ENCODE data around the gene PAWR. TPM values are rescaled to one million over a fixed set of nuclear protein-coding genes. Genes with fewer than 3 reads are reported as not detected.

PAWR gene, protein sequence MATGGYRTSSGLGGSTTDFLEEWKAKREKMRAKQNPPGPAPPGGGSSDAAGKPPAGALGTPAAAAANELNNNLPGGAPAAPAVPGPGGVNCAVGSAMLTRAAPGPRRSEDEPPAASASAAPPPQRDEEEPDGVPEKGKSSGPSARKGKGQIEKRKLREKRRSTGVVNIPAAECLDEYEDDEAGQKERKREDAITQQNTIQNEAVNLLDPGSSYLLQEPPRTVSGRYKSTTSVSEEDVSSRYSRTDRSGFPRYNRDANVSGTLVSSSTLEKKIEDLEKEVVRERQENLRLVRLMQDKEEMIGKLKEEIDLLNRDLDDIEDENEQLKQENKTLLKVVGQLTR
- total RNA-seq, result 4.9 and 6.2 TPM in 2 replicates

GRCh38 chr12:79690638-79691510 is at the start of gene PAWR:
Gene PAWR, minus strand, starts transcription at chr12:79690964. Its CDS starts 720 bp downstream, at chr12:79690244.

Other genes starting within 250 kb of the PAWR start
- 36.3 and 41.5 TPM in 2 replicates for gene PPP1R12A, start 244.1 kb upstream of the PAWR start, total RNA-seq